Measurements from ENCODE around the gene EXD3.

Gene EXD3

GRCh38 chr9:137383081-137383783 lies 39.7 kb downstream of the EXD3 start:
- Mint-ChIP-seq H3K9me3 (peaks cover 10% of the 10 kb centered on the region), H3K4me3 (no peak overlapping the region), H3K4me1 (peaks cover 25% of the 10 kb centered on the region), H3K36me3 (ENCODE audit: low read depth) (peaks cover 10% of the 10 kb centered on the region), H3K27me3 (ENCODE audit: low read depth, poor library complexity) (no peaks in the 10 kb centered on the region), H3K27ac (no peak overlapping the region)
- no peak for TF ChIP-seq CTCF (IDR thresholded peaks at IDR 0.05)
- DNase-seq: no peak

- no peak for TF ChIP-seq CTCF (IDR thresholded peaks at IDR 0.05)
- no peak for DNase-seq
- no peak overlapping the region for H3K27ac Mint-ChIP-seq
Observed at GRCh38 chr9:137382444-137383080, 40.4 kb downstream of the EXD3 start.

DNA sequence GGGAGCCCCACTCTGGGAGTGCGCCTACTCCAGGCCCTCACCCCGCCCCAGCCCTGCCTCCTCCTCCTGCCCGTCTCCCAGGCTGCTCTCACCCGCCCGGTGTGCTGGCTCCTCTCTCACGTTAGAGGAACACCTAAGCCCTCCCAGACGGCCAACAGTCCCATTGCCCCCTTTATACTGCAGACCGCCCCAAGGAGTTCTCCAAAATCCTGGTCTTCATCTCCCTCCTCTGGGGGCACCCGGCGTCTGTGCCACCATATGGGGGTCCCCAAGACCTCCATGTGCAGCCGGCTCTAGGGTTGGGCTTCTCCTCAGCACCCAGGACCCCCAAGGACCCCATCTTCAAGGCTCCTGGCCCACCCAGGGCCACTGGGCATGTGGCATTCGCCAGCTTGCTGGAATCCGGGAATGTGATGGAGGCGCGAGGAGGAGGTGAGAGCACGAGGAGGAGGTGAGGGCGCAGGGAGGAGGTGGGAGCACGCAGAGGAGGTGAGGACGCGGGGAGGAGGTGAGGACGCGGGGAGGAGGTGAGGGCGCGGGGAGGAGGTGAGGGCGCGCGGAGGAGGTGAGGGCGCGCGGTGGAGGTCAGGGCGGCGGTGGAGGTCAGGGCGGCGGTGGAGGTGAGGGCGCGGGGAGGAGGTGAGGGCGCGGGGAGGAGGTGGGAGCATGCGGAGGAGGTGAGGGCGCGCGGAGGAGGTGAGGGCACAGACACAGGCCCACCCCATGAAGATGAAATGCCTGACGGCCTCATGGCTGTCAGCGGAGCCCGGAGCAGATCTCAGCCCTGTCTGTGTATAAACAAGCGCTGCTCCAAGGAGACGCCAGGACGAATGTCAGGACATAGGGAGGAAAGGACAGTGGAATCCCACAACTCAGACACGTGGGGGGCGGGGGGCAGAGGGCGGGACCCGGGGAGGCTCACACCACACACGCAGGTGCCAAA lies 41.2 kb downstream of the EXD3 start:
- peaks cover 14% of the 10 kb centered on the region for H3K36me3 Mint-ChIP-seq (ENCODE audit: low read depth)
- DNase-seq: no peak
- TF ChIP-seq CTCF (IDR thresholded peaks at IDR 0.05): no peak
- H3K9me3 Mint-ChIP-seq: peaks cover 14% of the 10 kb centered on the region
- H3K27ac Mint-ChIP-seq: peak overlapping the region; percentile 51
- H3K27me3 Mint-ChIP-seq (ENCODE audit: low read depth, poor library complexity): no peaks in the 10 kb centered on the region
- no peak overlapping the region for H3K4me3 Mint-ChIP-seq
- H3K4me1 Mint-ChIP-seq: peaks cover 16% of the 10 kb centered on the region

More at GRCh38 chr9:137382444-137383080, 40.4 kb downstream of the EXD3 start:
- H3K27me3 Mint-ChIP-seq (ENCODE audit: low read depth, poor library complexity): no peaks in the 10 kb centered on the region
- H3K4me3 Mint-ChIP-seq: no peak overlapping the region
- H3K36me3 Mint-ChIP-seq (ENCODE audit: low read depth): peaks cover 11% of the 10 kb centered on the region
- peaks cover 10% of the 10 kb centered on the region for H3K9me3 Mint-ChIP-seq
- peaks cover 20% of the 10 kb centered on the region for H3K4me1 Mint-ChIP-seq

DNA sequence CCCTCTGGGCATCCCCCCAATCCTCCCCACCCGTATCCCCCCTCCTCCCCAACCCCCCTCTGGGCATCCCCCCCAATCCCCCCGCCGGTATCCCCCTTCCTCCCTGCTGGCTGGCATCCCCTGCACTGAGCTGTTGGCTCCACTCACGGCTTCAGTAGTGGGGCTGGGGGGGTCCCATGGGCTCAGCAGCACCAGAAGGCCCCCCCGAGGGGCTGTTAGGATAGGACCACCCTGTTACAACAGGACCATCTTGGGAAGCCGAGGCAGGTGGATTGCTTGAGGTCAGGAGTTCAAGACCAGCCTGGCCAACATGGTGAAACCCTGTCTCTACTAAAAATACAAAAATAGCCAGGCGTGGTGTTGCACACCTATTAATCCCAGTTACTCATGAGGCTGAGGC lies 42.4 kb downstream of the EXD3 start:
- H3K36me3 Mint-ChIP-seq (ENCODE audit: low read depth): peaks cover 26% of the 10 kb centered on the region
- H3K9me3 Mint-ChIP-seq: peaks cover 24% of the 10 kb centered on the region

DNA sequence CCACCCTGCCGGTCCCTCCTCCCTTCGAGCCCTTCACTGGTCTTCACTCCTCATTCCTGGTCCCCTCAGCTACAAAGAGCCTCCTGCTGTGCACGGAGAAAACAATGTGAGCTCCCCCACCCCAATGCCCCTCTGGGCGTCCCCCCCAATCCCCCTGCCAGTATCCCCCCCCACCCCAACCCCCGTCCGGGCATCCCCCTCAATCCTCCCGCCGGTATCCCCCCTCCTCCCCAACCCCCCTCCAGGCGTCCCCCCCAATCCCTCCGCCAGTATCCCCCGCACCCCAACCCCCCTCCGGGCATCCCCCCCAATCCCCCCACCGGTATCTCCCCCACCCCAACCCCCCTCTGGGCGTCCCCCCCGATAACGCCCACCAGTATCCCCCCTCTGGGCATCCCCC lies 42.8 kb downstream of the EXD3 start:
- no peak overlapping the region for H3K27ac Mint-ChIP-seq
- peaks cover 16% of the 10 kb centered on the region for H3K4me1 Mint-ChIP-seq
- peaks cover 30% of the 10 kb centered on the region for H3K36me3 Mint-ChIP-seq (ENCODE audit: low read depth)
- H3K27me3 Mint-ChIP-seq (ENCODE audit: low read depth, poor library complexity): no peaks in the 10 kb centered on the region
- TF ChIP-seq CTCF (IDR thresholded peaks at IDR 0.05): no peak
- peaks cover 29% of the 10 kb centered on the region for H3K9me3 Mint-ChIP-seq
- DNase-seq: no peak
- no peak overlapping the region for H3K4me3 Mint-ChIP-seq

More for the DNA sequence above, 42.4 kb downstream of the EXD3 start:
- no peaks in the 10 kb centered on the region for H3K27me3 Mint-ChIP-seq (ENCODE audit: low read depth, poor library complexity)
- H3K4me1 Mint-ChIP-seq: peaks cover 16% of the 10 kb centered on the region
- DNase-seq: no peak
- no peak overlapping the region for H3K27ac Mint-ChIP-seq
- TF ChIP-seq CTCF (IDR thresholded peaks at IDR 0.05): no peak
- no peak overlapping the region for H3K4me3 Mint-ChIP-seq
